HL-60 (cell line): ENCODE data around the gene RIN3.

Experiments used
- CTCF ChIP-seq: IDR thresholded peaks from one replicate; pipeline ENCODE4 v1.5.1; 2011; ENCODE audit warnings: low read length, control low read depth, inconsistent platforms; ENCODE audit not compliant: insufficient read depth
- GABPA ChIP-seq: IDR thresholded peaks from 2 replicates; pipeline ENCODE4 v1.6.1; 2012; ENCODE audit warnings: low read depth
- TF ChIP-seq, protein P1 (sequence below): IDR thresholded peaks from 2 replicates; pipeline ENCODE4 v1.6.1; 2012; ENCODE audit warnings: low read depth; ENCODE audit not compliant: insufficient replicate concordance

DNA sequence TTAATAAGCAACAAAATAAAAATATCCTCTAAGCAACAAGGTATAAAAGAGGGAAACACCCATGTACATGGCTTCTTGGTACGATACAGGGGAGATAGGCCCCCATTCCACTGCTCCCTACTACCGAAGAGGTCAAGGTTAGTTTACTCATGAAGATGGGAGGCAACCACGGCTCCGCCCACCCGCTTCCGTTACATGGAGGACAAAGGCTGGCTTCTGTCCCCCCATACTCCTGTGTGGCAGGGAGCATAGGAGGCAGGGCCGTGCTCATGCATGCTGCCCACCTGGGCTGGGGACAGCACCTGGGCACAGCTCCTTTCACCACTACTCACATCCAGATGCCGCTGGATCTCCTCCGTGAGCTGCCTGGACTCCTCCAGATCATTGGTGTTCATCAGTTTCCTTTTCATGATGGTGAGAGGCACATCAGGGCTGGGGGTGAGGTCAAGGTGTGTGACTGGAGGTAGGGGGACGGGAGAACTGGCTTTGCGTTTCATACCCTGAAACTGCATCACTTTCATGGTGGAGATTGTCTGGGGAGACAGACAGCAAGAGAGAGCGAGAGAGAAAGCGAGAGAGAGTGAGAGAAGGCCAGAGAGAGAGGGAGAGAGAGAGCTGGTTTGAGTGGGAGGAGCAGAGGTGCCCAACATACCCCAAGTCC is 195.9 kb downstream of the RIN3 start:
- TF ChIP-seq, protein P1, sequence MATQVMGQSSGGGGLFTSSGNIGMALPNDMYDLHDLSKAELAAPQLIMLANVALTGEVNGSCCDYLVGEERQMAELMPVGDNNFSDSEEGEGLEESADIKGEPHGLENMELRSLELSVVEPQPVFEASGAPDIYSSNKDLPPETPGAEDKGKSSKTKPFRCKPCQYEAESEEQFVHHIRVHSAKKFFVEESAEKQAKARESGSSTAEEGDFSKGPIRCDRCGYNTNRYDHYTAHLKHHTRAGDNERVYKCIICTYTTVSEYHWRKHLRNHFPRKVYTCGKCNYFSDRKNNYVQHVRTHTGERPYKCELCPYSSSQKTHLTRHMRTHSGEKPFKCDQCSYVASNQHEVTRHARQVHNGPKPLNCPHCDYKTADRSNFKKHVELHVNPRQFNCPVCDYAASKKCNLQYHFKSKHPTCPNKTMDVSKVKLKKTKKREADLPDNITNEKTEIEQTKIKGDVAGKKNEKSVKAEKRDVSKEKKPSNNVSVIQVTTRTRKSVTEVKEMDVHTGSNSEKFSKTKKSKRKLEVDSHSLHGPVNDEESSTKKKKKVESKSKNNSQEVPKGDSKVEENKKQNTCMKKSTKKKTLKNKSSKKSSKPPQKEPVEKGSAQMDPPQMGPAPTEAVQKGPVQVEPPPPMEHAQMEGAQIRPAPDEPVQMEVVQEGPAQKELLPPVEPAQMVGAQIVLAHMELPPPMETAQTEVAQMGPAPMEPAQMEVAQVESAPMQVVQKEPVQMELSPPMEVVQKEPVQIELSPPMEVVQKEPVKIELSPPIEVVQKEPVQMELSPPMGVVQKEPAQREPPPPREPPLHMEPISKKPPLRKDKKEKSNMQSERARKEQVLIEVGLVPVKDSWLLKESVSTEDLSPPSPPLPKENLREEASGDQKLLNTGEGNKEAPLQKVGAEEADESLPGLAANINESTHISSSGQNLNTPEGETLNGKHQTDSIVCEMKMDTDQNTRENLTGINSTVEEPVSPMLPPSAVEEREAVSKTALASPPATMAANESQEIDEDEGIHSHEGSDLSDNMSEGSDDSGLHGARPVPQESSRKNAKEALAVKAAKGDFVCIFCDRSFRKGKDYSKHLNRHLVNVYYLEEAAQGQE, result no peak
- TF ChIP-seq CTCF, result no peak
- TF ChIP-seq GABPA, result no peak
